Adrenal gland (tissue), 5 donors: Measurements from ENCODE around the gene HMGCLL1.

Experiments used
- POLR2A ChIP-seq, 2 donors: fragments of 450-650 bp; IDR thresholded peaks; one replicate each; pipeline ENCODE4 v1.6.1; 2017; ENCODE audit warnings: antibody characterized with exemption in 2 of 2, mild to moderate bottlenecking in 2 of 2, moderate library complexity in 1 of 2
- TF ChIP-seq, protein P1 (sequence below), 6 experiments: fragments of 450-650 bp in 4 of 6; fragments of 200-600 bp in 2 of 6; sonication (generic) in 1 of 6; IDR thresholded peaks; 1 replicate in 5 of 6; 2 replicates in 1 of 6; pipeline versions ENCODE4 v1.5.1 to v1.8.0; 2016 to 2021; ENCODE audit warnings: antibody characterized with exemption in 6 of 6, mild to moderate bottlenecking in 2 of 6, moderate library complexity in 1 of 6
- donor health status: DM: no; HTN: no; CAD: no.

DNA sequence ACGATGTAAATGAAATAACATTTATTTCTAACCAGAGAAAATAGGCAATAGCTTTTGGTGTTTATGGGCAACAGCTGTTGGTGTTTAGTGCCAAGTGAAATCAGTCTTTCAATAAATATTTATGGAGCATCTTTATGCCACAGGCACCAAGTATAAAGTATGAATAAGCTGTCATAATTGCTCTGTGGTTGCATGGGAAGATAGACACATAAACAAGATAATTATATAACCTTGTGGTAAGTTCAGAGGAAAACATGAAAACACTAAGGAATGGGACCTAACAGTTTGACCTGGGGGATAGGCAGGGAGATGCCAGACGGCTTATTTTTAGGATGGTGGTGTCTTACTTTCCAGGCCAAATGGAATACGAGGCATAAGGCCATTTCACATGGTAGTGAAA, 140.8 kb downstream of the HMGCLL1 start:
- TF ChIP-seq, protein P1, sequence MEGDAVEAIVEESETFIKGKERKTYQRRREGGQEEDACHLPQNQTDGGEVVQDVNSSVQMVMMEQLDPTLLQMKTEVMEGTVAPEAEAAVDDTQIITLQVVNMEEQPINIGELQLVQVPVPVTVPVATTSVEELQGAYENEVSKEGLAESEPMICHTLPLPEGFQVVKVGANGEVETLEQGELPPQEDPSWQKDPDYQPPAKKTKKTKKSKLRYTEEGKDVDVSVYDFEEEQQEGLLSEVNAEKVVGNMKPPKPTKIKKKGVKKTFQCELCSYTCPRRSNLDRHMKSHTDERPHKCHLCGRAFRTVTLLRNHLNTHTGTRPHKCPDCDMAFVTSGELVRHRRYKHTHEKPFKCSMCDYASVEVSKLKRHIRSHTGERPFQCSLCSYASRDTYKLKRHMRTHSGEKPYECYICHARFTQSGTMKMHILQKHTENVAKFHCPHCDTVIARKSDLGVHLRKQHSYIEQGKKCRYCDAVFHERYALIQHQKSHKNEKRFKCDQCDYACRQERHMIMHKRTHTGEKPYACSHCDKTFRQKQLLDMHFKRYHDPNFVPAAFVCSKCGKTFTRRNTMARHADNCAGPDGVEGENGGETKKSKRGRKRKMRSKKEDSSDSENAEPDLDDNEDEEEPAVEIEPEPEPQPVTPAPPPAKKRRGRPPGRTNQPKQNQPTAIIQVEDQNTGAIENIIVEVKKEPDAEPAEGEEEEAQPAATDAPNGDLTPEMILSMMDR (IDR thresholded peaks at IDR 0.05) = no peak
- no peak for TF ChIP-seq POLR2A (IDR thresholded peaks at IDR 0.05)
